HUDEP-2 (cell line): ENCODE measurements around the gene SPART.
"Not testable (repeated sequence)": the region's sequence is repeated elsewhere in the genome, so short reads cannot be mapped to it uniquely, and the experiment has no call there.

Experiments
- DNase-seq, 76 experiments: peaks; one replicate each; lab custom pipeline; 2025; ENCODE audit not compliant: unreplicated experiment in 76 of 76; lab: John Stamatoyannopoulos, UW

SPART gene

DNA sequence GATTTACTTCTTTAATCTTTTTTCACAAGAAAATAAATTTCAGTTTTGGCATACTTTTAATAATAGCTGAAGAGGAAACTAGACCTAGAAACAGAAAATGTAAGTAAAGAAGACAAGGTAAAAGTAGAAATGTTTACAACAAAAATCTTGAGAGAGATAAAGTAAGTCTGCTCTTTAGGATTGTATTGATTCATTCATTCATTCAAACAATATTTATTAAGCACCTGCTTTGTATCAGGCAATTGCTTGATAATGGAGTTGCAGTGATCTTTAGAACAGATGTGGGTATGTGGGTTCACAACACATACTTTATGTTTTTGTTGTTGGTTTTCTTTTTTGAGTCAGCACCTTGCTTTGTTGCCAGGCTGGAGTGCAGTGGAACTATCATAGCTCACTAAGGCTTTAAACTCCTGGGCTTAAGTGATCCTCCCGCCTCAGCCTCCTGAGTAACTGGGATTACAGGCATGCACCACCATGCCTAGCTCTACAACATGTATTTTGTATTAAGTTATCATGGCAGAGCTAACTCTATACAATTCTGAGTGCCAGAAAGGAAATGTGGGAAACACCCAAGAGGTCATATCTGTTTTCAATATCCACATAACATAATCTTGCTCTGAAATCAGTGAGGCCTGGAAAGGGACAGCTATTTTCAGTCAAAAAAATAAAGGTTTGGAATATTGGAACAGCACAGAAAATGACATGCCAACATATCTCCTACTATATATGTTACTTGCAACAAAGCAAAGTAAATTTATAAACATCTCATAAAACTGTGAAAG lies 8.8 kb upstream of the SPART start:
- DNase-seq: no peak

DNA sequence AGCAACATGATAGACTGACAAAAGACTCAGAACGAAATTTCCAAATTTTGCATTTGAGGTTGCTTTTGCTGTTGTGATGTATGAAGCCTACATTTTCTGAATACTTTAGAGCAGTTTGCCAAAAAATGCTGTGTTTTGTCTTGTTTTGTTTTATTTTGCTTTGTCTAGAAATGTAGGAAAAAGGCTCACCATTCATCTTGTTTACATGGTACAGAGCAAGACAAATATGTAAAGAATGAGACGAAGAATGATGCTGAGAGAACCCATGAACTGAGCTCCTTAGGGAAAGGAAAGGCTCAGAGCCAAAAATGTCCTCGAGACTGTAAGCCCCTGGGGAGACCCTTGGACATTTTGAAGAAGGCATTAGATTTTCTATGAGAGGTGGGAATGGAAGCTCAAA lies 6.8 kb upstream of the SPART start:
- DNase-seq: no peak

DNA sequence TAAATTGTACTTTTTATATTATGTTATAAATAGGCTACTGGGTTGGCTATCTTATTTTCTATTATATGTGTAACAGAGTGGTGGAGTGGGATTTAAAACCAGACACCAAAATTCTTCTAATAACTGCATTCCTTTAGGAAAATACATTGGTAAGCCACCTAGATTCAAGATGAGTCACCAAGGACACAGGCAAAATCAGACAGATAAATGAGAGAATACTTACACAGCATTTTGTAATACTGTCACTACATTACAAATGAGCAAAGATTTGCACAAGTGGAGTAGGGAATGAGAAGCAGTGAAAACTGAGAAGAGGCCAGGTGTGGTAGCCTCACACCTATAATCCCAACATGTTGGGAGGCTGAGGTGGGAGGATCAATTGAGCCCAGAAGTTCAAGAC lies 6.2 kb upstream of the SPART start:
- DNase-seq: no peak

DNA sequence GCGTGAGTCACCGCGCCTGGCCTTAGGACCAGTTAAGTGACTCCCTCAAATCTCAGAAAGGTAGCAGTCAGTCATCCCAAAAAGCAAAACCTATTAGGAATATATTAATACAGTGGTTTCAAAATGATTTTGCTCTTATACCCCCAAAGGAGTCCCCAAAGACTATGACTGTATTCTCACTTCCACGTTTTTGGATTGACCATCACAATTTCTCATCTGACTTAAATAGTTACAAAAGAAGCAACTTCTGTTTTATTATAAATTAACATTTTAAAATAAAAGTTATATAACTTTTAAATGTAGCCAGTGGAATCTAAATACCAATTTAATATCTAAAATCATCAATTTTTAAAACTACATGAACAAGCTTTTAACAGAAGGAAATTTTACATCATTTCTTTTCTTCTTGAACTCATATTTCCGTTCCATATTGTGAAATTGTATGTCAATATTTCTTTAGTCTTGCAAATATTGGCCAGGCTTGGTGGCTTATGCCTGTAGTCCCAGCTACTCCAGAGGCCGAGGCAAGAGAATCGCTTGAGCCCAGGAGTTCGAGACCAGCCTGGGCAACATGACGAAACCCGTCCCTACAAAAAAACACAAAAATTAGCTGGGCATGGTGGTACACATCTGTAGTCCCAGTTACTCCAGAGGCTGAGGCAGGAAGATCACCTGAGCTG lies 1.5 kb upstream of the SPART start:
- DNase-seq: no peak

DNA sequence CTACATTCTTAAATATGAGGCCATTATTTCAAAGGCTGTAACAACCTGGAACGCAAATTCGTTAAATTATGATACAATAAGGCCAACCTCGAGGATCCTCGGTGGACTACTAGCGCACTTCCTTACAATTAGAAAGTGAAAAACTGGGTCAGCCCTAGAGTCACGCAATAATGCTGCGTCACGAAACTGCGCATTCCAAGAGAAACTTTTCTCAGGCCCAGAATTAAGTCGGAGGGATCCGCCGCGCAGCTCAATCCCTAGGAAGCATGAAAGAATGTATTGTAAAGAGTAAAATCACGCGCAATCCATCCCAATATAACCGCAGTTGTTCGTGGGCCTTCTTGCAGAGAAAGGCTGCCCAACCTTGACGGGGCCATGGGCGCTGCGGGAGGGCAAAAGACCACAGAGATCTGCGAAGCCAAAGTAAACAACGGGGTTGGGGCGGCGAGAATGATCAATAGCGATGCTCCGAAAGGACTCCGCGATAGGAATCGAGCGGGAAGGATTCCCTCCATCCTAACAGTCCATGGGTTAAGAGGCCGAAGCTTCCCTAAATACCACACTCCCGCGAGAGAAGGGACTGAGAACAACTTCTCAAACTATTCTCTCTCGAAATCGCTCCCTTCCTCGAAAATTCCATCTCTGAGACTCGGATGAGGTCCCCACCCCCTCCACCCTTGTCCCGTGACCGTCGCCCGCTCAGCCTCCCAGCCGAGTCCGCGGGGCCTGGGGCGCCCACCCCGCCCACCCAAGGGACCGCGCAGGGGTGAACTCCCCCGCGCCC lies 564 bp downstream of the SPART start:
- peak in 66 of 76 experiments; percentile 5 to 64 (median 38) for DNase-seq

- peak in 16 of 76 experiments; percentile 1 to 52 (median 28) for DNase-seq
Observed at GRCh38 chr13:36344886-36345437, 1.2 kb downstream of the SPART start.

- no peak for DNase-seq
Observed at GRCh38 chr13:36344173-36344572, 2.0 kb downstream of the SPART start.

GRCh38 chr13:36343766-36344165 lies 2.4 kb downstream of the SPART start:
- peak in 1 of 76 experiments; percentile 2 for DNase-seq

- no peak for DNase-seq
Observed at GRCh38 chr13:36342715-36343114, 3.5 kb downstream of the SPART start.

DNA sequence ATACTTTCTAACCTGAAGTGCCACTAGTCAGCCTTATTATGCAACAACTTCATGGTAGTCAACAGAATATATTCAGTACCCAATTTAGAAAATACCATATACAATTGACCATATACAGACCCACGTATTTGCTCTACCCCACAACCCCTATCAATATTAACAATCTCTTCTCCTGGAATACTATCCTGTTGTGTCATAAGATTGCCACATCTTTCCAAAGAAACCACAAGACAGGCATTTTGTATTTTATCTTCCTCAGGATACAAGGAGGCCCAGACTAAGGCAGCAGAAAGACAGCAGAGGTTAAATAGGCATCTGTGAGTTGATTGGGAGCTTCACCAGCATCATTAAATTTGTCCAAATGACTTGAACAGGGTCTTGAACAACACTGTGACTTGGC lies 4.5 kb downstream of the SPART start:
- DNase-seq: no peak

DNA sequence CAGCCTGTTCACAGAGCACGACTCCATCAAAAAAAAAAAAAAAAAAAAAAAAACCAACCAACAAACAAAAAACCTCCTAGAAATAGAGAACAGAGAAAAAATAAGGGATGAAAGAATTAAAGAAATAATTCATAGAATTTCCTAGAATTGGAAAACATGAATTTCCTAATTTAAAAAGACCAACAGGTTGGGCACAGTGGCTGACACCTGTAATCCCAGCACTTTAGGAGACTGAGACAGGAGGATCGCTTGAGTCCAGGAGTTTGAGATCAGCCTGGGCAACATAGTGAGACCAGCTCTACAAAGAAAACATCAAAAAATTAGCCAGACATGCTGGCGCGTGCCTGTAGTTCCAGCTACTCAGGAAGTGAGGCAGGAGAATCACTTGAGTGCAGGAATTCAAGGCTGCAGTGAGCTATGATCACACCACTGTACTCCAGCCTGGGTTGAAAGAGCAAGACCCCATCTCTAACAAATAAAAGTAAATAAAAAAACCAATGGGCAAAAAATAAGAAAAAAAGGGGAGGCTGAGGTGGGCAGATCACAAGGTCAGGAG lies 6.5 kb downstream of the SPART start:
- no peak for DNase-seq

DNA sequence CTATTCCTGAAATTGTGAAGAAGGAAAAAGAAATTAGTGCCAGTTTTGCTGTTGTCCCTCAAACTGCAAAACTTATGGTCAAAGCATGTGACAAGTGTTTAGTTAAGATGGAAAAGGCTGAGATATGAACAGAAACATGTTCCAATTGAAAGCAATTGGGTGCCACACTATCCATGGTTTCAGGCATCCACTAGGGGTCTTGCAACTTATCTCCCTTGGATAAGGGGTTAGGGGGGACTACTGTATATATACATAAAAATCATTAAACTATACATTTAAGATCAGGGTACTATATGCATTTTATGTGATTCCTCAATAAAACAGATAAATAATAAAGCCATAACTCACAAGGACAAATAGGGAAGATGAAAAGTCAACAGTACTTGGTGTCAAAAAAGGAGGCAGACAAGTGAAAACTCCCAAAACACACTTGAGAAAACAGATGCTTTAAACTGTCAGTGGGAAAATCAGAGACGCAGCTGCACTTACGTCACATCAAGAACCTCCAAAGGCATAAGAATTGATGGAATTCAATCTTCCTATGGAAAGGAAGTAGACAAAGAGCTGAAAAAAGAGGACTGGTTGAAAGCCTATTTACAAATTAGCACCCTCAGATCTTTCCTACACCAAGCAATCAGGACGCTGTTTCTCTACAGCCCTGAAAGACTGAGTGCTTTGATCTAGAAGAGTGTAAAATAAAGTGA lies 8.1 kb downstream of the SPART start:
- no peak for DNase-seq

DNA sequence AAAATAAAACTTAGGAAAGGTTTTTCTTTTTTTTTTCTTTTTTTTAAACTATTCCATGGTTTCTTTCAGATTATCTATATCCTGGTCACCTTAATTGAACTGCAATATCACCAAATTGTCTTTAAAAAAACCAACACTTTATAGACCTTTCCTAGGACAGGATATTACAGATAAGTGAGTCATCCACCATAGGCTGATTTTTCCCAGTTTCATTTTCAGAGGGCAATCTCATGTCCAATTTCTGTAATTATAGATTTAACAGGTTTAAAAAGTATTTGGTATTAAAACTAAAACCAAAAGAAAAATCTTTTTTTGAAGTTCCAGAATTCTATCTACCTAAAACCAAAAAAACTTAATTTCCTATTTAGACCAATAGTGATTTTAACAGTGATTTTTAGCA lies 13.2 kb downstream of the SPART start:
- no peak for DNase-seq

DNA sequence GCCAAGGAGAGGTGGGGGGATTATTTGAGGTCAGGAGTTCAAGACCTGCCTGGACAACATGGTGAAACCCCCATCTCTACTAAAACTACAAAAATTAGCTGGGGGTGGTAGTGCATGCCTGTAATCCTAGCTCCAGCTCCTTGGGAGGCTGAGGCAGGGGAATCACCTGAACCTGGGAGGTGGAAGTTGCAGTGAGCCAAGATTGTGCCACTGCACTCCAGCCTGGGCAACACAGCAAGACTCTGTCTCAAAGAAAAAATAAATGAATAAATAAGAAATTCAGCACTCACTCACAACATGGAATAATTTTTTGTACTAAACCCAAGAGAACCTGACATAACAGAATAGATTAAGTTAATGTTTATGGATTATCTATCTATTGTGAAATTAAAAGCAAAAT lies 13.9 kb downstream of the SPART start:
- DNase-seq: not testable (repeated sequence)

GRCh38 chr13:36331280-36331679 lies 14.9 kb downstream of the SPART start:
- DNase-seq: no peak

DNA sequence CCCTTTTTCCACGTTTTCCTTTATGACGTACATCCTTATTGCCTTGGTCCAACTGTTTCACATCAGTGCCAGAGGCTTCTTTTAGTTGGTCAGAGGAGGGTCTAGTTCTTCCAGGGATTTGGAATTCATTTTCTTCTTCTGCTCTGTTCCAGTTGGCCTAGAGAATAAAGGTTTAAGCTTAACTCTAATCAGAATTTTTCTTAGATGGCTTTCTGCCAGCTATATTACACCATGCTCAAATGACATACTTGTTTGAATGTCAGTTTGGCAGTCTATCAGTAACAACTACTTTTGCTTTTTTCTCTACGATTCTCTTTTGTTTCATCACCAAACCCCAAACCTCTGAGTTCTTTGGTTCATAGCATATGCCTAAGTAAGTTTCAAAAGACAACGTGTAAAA lies 16.8 kb downstream of the SPART start:
- DNase-seq: no peak

GRCh38 chr13:36328821-36329220 lies 17.4 kb downstream of the SPART start:
- DNase-seq: no peak

DNA sequence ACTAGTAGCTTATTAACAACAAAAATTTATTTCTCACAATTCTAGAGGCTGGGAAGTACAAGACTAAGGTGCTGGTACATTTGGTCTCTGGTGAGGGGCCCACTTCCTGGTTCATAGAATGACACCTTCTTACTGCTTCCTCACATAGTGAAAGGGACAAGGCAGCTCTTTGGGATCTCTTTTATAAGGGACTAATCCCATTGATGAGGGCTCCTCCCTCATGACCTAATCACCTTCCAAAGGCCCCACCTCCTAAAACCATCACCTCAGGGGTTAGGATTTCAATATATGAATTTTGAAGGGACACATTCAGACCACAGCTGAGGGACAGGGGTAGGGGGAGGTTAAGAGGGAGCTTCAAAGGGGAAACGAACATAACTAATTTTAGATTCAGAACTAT lies 20.3 kb downstream of the SPART start:
- DNase-seq: no peak

GRCh38 chr13:36324881-36325280 lies 21.3 kb downstream of the SPART start:
- DNase-seq: not testable (repeated sequence)

GRCh38 chr13:36323951-36324566 lies 22.1 kb downstream of the SPART start:
- DNase-seq: no peak
